Neuronal stem cell (in vitro differentiated cells): ENCODE data around the gene CPXM1.

ENCODE experiments used
- DNase-seq: peaks from one replicate; pipeline ENCODE4 v3.0.0-alpha.2; 2013; ENCODE audit warnings: low spot score
- H2AFZ ChIP-seq: one replicate; pipeline ENCODE4 v1.6.1; 2013; ENCODE audit warnings: mild to moderate bottlenecking, low read length, inconsistent platforms
- H2AK5ac ChIP-seq: 2 replicates; pipeline ENCODE4 v1.6.1; 2013; ENCODE audit warnings: low read depth, mild to moderate bottlenecking, inconsistent platforms, low read length, moderate library complexity, mixed read lengths
- H2BK120ac ChIP-seq: 2 replicates; pipeline ENCODE4 v1.6.1; 2013; ENCODE audit warnings: low read depth, mild to moderate bottlenecking, inconsistent platforms, low read length, moderate library complexity, mixed read lengths
- H2BK12ac ChIP-seq: one replicate; pipeline ENCODE4 v1.6.1; 2013; ENCODE audit warnings: low read length, inconsistent platforms
- H2BK15ac ChIP-seq: 2 replicates; pipeline ENCODE4 v1.6.1; 2013; ENCODE audit warnings: mild to moderate bottlenecking, low read length, inconsistent platforms, mixed read lengths
- H2BK5ac ChIP-seq: one replicate; pipeline ENCODE4 v1.6.1; 2013; ENCODE audit warnings: inconsistent platforms, mild to moderate bottlenecking, low read length, moderate library complexity
- H3K14ac ChIP-seq: one replicate; pipeline ENCODE4 v1.6.1; 2013; ENCODE audit warnings: low read length, inconsistent platforms
- H3K18ac ChIP-seq: 2 replicates; pipeline ENCODE4 v1.6.1; 2013; ENCODE audit warnings: low read length, inconsistent platforms
- H3K23ac ChIP-seq: 2 replicates; pipeline ENCODE4 v1.6.1; 2013; ENCODE audit warnings: low read depth, mild to moderate bottlenecking, mixed read lengths, low read length, inconsistent platforms; ENCODE audit not compliant: poor library complexity
- H3K27ac ChIP-seq: replicated peaks from 3 replicates; pipeline ENCODE4 v1.5.1; 2013; ENCODE audit warnings: low read length, inconsistent platforms
- H3K27me3 ChIP-seq, 3 experiments: 2 replicates each; pipeline ENCODE4 v1.6.1; 2013; ENCODE audit warnings: low read length in 3 of 3, mild to moderate bottlenecking in 2 of 3, inconsistent platforms in 1 of 3, low read depth in 1 of 3, mixed read lengths in 1 of 3, moderate library complexity in 1 of 3; ENCODE audit not compliant: control insufficient read depth in 3 of 3, insufficient read depth in 3 of 3
- H3K36me3 ChIP-seq, 2 donors: replicated peaks in 1 of 2; 2 replicates each; pipeline ENCODE4 v1.6.1; 2013; ENCODE audit warnings: low read length in 2 of 2; ENCODE audit not compliant: control insufficient read depth in 2 of 2, insufficient read depth in 2 of 2
- H3K4ac ChIP-seq: 2 replicates; pipeline ENCODE4 v1.6.1; 2013; ENCODE audit warnings: inconsistent platforms, mild to moderate bottlenecking, low read length, moderate library complexity
- H3K4me1 ChIP-seq, 2 donors: 1 replicate in 1 of 2; 2 replicates in 1 of 2; pipeline ENCODE4 v1.6.1; 2013; ENCODE audit warnings: low read length in 2 of 2, low read depth in 1 of 2; ENCODE audit not compliant: control insufficient read depth in 2 of 2, insufficient read depth in 1 of 2
- H3K4me2 ChIP-seq: one replicate; pipeline ENCODE4 v1.6.1; 2013; ENCODE audit warnings: mild to moderate bottlenecking, low read length, inconsistent platforms; ENCODE audit not compliant: insufficient read depth, poor library complexity, severe bottlenecking
- H3K4me3 ChIP-seq, 2 donors: 2 replicates each; pipeline ENCODE4 v1.5.1; 2013; ENCODE audit warnings: low read length in 2 of 2, mild to moderate bottlenecking in 2 of 2, inconsistent platforms in 1 of 2, moderate library complexity in 1 of 2
- H3K79me1 ChIP-seq: one replicate; pipeline ENCODE4 v1.6.1; 2013; ENCODE audit warnings: low read depth, mild to moderate bottlenecking, inconsistent platforms, low read length, moderate library complexity
- H3K9ac ChIP-seq: one replicate; pipeline ENCODE4 v1.6.1; 2013; ENCODE audit warnings: mild to moderate bottlenecking, low read depth, low read length, inconsistent platforms; ENCODE audit not compliant: poor library complexity
- H3K9me3 ChIP-seq, 2 donors: replicated peaks in 1 of 2; 2 replicates each; pipeline versions ENCODE3 to v1.6.1; 2013; ENCODE audit warnings: low read length in 2 of 2, mild to moderate bottlenecking in 2 of 2, inconsistent platforms in 1 of 2, low read depth in 1 of 2, mixed read lengths in 1 of 2, moderate library complexity in 1 of 2; ENCODE audit not compliant: control insufficient read depth in 2 of 2, insufficient read depth in 1 of 2
- H4K8ac ChIP-seq: one replicate; pipeline ENCODE4 v1.6.1; 2013; ENCODE audit warnings: low read depth, mild to moderate bottlenecking, inconsistent platforms, low read length, moderate library complexity
- H4K91ac ChIP-seq: one replicate; pipeline ENCODE4 v1.6.1; 2013; ENCODE audit warnings: low read length, low read depth, mild to moderate bottlenecking, inconsistent platforms; ENCODE audit not compliant: poor library complexity
- WGBS, 2 donors: extraction: QIAGEN DNeasy Blood & Tissue Kit; methylation state at CpG; one replicate each; pipeline ENCODE4 v1.1.7; 2013; ENCODE audit warnings: missing lambda C conversion rate in 2 of 2, mixed read lengths in 1 of 2; ENCODE audit not compliant: insufficient read length in 2 of 2, insufficient replicate concordance in 1 of 2; ENCODE audit errors: extremely low coverage in 2 of 2; 5-methylcytosine and 5-hydroxymethylcytosine counted together

Gene CPXM1

GRCh38 chr20:2838847-2839671, 38.6 kb upstream of the CPXM1 start:
- Histone ChIP-seq H2BK12ac (no peak overlapping the region), H3K79me1 (peaks cover 3% of the 10 kb centered on the region), H3K4me1 (peaks cover 7 to 12% of the 10 kb centered on the region in 2 donors), H3K27ac (no peak overlapping the region), H3K4me2 (no peak overlapping the region), H4K8ac (no peak overlapping the region), H2BK120ac (no peak overlapping the region), H3K23ac (no peak overlapping the region), H2BK5ac (no peak overlapping the region), H2AFZ (no peak overlapping the region), H3K27me3 (no peaks in the 10 kb centered on the region), H3K4me3 (no peak overlapping the region), H3K36me3 (peaks cover 13 to 45% of the 10 kb centered on the region in 2 donors), H3K14ac (no peak overlapping the region), H2AK5ac (peak overlapping the region; percentile 12), H3K9me3 (peaks cover 0 to 4% of the 10 kb centered on the region in 2 donors), H2BK15ac (no peak overlapping the region), H3K18ac (no peak overlapping the region), H4K91ac (no peak overlapping the region), H3K9ac (no peak overlapping the region), H3K4ac (no peak overlapping the region)
- no peak for DNase-seq
- no CpG with 5 or more reads among the region's 15 CpGs for WGBS, 2 donors

GRCh38 chr20:2838170-2838797, 37.9 kb upstream of the CPXM1 start:
- Histone ChIP-seq H3K4me1 (peaks cover 7 to 12% of the 10 kb centered on the region in 2 donors), H3K36me3 (peaks cover 13 to 45% of the 10 kb centered on the region in 2 donors), H2AFZ (no peak overlapping the region), H2BK15ac (no peak overlapping the region), H4K91ac (no peak overlapping the region), H3K4ac (no peak overlapping the region), H3K18ac (no peak overlapping the region), H2BK5ac (no peak overlapping the region), H3K14ac (no peak overlapping the region), H3K9me3 (peaks cover 0 to 4% of the 10 kb centered on the region in 2 donors), H3K27ac (no peak overlapping the region), H3K27me3 (no peaks in the 10 kb centered on the region), H3K9ac (peak overlapping the region; percentile 24), H3K4me2 (no peak overlapping the region), H4K8ac (no peak overlapping the region), H2AK5ac (no peak overlapping the region), H2BK12ac (no peak overlapping the region), H3K23ac (no peak overlapping the region), H3K4me3 (no peak overlapping the region), H3K79me1 (peaks cover 3% of the 10 kb centered on the region), H2BK120ac (no peak overlapping the region)
- no peak for DNase-seq
- no CpG with 5 or more reads among the region's 19 CpGs for WGBS, 2 donors

GRCh38 chr20:2837221-2837960, 37.0 kb upstream of the CPXM1 start:
- Histone ChIP-seq H2BK120ac (no peak overlapping the region), H3K4ac (no peak overlapping the region), H3K18ac (no peak overlapping the region), H4K91ac (no peak overlapping the region), H3K36me3 (peaks cover 13 to 45% of the 10 kb centered on the region in 2 donors), H3K4me2 (no peak overlapping the region), H2BK5ac (no peak overlapping the region), H3K79me1 (peaks cover 3% of the 10 kb centered on the region), H2AFZ (no peak overlapping the region), H2BK15ac (no peak overlapping the region), H2BK12ac (no peak overlapping the region), H4K8ac (no peak overlapping the region), H3K4me3 (no peak overlapping the region), H3K14ac (no peak overlapping the region), H3K9ac (no peak overlapping the region), H2AK5ac (no peak overlapping the region), H3K27me3 (no peaks in the 10 kb centered on the region), H3K4me1 (peaks cover 7 to 12% of the 10 kb centered on the region in 2 donors), H3K23ac (no peak overlapping the region), H3K27ac (no peak overlapping the region), H3K9me3 (peaks cover 0 to 4% of the 10 kb centered on the region in 2 donors)
- no peak for DNase-seq
- no CpG with 5 or more reads among the region's 6 CpGs for WGBS, 2 donors

GRCh38 chr20:2836035-2836434, 35.6 kb upstream of the CPXM1 start:
- Histone ChIP-seq H3K27ac (no peak overlapping the region), H4K91ac (no peak overlapping the region), H4K8ac (no peak overlapping the region), H3K14ac (no peak overlapping the region), H3K4me1 (peaks cover 7 to 8% of the 10 kb centered on the region in 2 donors), H3K36me3 (peaks cover 13 to 45% of the 10 kb centered on the region in 2 donors), H3K18ac (no peak overlapping the region), H2AK5ac (no peak overlapping the region), H2AFZ (no peak overlapping the region), H2BK5ac (no peak overlapping the region), H2BK12ac (no peak overlapping the region), H3K27me3 (no peaks in the 10 kb centered on the region), H2BK120ac (no peak overlapping the region), H3K4me3 (no peak overlapping the region), H2BK15ac (no peak overlapping the region), H3K9me3 (peaks cover 0 to 4% of the 10 kb centered on the region in 2 donors), H3K79me1 (peaks cover 3% of the 10 kb centered on the region), H3K9ac (no peak overlapping the region), H3K4me2 (no peak overlapping the region), H3K23ac (no peak overlapping the region), H3K4ac (no peak overlapping the region)
- DNase-seq, result no peak
- WGBS, 2 donors, result no CpG with 5 or more reads among the region's 5 CpGs
